Activated CD4-positive, alpha-beta T cell treated with anti-CD3 and anti-CD28 coated beads, Interleukin-2, amount 50 U/mL, for 4 hours (primary cell): ENCODE results near the gene TRABD2B.

Experiments
- DNase-seq, 2 experiments: peaks; one replicate each; pipeline ENCODE4 v3.0.0-alpha.2; 2020

Gene TRABD2B

DNA sequence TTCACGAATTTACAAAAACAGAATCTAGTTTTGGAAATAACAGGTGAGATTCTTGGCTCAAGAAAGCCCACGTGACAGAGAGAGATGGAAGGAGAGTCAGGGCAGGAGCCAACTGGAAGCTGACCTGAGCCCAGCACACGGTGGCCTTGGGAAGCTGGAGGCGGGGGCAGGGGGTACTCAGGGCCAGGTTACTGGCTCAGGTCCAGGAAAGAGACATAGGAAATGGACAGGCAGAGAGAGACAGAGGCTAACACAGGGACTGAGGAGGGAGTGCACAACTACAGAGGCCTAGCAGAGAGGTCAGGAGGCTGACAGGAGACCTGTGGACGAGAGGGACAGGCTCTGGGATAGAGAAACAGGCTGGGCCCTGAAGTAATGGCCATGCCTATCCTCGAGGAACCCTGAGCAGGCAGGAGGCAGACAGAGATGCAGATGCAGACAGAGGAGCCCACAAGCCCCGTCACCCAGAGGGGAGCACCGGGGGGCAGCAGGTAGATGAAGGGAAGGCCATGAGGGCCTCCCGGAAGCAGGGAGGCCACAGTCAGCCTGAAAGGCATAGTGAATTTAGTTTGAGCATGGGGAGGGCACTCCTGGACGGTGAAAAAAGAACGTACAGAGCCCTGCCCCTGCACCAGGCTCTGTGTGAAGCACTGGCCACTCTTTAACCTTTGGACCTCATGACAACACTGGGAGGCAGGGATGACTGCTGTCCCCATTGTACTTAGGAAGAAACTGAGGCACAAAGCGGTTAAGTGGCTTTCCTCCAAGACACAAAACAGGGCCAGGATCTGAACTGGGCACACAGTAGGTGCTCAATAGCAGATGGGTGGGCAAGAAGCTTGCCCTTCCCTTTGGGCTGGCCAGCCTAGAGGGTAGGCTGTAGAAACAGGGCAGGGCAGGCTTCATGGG lies 230.1 kb downstream of the TRABD2B start:
- DNase-seq, result no peak

DNA sequence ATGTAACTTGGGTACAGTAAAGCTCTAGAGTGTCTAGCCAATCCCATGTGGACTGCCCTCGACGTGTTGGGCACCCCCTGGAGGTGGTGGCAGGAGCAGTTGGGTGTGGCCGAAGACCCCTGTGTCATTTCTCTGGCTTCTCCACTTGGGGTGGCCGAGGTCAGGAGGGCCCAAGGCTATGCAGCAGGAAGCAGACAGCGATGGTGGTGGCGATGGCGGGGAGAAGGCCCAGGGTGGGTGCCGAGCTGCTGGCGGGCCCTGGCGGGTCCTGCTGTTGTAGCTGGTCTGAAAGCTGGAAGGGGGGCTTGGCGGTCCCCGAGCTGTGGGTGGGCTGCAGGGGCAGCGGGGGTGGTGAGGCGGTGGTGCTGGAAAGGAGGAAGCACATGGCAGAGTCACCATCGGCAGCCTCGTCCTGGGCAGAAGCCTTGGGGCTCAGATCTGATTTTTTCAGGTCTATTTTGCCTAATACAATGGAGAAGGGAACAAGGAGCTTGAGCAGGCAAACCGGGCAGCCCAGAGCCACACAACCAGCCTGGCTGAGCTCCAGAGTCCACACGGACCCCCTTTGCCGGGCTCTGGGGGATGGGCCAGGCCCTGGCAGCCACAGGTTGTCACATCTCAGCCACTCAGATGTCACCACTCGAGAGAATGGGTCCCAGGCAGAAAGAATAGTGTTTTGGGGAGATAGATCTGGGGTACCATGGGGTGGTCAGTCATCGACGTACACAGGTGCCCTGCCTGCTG lies 231.3 kb downstream of the TRABD2B start:
- DNase-seq, result no peak

DNA sequence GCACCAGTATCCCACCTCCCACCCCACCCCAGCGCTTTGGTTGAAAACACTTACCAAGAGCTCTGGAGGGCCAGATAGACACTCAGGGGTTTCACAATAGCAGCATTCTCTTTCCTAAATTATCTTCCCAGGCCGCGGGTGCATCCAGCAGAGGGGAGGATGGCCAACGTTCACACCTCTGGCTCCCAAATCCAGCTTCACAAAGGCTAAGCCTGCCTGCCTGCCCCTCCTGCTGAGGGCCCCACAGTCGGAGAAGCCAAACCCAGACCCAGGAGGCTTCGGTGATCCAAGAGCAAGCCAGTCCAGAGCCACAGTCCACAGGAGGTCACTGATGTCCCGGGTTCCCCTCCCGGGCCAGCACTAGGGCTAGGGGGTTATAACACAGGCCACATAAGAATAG lies 231.9 kb downstream of the TRABD2B start:
- no peak for DNase-seq

DNA sequence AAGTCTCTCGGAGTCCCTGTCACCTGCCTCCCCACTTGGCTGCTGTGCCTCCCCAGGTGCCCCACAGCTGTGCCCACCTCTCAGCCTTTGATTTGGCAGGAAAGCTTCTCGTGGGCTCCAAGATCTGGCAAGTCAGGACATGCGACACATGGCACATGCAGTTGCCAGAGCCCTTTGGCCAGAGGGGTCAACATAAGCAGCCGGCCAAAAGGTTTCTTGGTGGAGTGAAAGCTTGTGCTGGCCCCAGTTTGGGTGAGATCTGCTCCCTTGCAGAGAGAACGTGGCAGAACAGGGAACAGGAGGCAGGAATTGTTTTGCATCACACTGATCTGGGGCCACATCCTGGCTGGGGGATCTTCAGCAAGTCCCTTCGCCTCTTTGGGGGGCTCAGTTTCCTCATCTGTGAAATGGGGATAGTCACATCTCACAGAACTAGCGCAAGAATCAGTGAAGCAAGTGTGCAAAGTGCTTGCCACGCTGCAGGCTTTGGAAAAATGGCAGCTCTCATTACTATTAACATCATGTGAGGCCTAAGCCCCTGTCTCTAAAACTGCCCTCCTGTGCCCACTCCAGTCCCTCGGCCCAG lies 232.6 kb downstream of the TRABD2B start:
- no peak for DNase-seq

DNA sequence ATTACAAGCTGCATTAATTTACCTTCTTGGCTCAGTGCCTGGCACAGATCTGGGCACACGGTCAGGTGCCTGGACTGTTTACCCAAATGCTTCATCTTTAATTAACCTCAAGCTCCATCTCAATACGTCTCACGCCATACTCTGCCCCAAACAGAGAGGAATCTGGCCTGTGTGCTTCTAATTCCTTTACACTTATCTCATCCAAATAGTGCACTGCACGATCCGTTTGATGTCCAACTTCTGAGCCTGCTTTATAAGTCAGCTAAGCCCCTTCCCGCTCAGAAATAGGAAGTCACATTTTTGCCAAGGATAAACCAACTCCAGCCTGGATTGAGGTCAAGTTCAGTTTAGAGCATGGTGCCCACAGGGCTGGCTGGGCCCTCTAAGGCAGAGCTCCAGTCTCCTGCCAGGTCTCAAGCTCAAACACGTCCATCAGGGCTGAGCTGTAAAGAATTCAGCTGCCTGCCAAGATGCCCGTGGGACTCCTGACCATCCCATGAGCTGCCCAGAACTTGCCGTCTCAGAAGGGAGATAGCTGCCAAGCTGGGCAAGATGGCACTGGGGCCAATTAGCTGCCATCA lies 233.5 kb downstream of the TRABD2B start:
- DNase-seq, result no peak

DNA sequence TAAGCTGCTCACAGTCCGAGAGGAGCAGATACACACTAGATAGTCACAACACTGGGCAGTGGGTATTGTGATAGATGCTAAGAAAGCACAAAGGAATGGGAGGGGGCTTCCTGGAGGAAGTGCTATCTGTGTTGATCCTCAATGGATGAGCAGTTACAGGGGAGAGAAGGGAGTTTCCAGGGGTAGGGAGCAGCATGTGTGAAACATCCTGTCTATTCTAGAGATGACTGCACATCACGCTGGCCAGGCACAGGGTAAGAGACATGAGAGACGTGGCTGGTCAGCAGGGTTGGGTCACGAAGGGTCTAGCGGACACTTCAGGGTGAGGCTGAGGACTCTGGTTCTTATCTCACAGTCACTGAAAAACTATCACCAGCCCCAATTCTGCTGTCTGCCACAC lies 235.2 kb downstream of the TRABD2B start:
- no peak for DNase-seq

DNA sequence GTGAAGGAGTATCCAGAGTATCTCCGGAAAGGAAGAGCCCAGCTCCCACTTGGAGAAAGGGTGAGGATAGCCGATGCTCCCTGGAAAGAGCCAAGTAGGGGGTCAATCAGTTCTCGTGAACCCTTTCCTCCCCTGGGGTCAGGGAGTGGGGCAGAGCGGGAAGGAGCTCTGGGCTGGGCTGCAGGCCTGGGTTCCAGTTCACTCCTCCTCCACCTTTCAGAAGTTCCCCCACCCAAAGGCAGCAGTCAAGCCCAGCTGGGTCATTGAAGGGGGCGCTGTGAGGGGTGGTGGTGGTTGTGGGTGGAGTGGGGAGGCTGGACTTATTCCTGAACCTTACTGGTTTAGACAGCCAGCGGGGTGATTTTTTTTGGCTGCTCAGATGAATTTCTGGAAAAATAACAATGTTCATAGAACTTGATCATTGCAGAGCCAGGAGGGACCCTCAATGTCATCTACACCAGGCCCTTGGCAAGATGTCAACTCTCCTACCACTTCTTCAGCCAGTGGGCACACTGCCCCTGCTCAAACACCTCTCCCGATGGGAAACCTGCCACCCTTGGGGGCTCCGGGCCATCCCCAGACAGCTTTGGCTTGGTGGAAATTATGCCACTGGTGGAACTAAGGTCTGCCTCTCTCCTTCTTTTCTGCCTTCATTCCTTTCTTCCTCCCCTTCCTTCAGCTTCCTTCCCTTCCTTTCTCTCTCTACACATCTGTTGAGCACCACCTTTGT lies 235.8 kb downstream of the TRABD2B start:
- DNase-seq, result no peak

DNA sequence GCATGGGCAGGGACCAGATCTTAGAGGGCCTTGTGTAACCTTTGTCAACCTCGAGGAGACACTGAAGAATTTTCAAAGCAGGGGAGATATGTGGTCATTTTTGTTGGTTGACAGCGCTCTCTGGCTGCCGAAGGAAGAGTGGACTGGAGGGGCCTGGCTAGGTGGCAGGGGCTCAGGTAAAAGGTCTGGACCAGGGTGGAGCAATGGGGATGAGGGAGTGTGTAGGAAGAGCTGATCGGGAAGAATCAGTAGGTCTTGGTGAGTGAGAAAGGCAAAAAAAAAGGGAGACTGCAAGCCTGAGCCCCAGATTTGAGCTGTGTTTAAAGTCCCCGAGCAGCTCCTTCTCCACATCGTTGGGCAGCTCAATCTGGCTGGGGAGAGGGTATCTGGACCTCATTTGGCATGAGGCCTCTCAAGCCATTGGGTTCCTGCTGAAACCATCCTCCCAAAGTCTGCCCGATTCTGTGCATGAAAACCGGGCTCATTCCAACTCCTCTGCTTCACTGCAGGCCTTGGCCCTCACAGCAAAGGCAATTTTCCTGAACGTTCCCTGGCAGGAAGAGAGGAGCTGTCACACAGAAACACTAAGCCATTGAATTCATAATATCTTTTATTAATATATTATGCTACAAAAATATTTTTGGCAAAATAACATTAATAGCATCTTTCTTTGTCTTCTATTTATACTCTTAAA lies 237.1 kb downstream of the TRABD2B start:
- no peak for DNase-seq

DNA sequence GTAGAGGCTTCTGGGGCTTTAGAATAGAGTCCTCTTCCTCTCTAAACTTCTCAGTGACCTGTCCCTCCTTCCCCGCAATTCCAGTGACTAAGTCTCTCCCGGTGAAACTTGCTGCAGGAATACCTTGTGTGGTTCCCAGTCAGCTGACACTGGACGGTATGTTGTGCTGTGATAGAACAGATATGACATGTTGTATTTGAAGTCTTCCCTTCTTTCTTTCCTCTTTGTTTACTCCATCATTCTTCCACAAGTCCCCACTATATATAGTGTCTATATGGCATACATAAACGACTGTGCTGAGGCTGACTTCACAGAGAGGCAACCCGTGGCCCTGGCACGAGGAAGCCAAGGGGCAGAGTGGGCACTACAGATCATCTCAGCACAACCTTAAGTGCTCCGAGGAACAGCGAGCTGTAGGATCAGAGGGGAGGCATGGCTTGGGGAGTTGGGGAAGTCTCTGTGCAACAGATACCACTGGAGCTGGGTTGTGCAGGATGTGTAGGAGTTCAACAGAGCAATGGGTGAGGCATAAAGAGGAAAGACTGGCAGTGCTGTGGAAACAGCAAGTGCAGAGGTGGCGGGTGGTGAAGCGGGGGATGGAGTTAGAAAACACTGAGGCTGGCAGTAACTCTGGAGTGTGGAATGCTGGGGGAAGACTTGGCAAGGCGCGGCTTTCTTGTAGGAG lies 237.8 kb downstream of the TRABD2B start:
- no peak for DNase-seq

DNA sequence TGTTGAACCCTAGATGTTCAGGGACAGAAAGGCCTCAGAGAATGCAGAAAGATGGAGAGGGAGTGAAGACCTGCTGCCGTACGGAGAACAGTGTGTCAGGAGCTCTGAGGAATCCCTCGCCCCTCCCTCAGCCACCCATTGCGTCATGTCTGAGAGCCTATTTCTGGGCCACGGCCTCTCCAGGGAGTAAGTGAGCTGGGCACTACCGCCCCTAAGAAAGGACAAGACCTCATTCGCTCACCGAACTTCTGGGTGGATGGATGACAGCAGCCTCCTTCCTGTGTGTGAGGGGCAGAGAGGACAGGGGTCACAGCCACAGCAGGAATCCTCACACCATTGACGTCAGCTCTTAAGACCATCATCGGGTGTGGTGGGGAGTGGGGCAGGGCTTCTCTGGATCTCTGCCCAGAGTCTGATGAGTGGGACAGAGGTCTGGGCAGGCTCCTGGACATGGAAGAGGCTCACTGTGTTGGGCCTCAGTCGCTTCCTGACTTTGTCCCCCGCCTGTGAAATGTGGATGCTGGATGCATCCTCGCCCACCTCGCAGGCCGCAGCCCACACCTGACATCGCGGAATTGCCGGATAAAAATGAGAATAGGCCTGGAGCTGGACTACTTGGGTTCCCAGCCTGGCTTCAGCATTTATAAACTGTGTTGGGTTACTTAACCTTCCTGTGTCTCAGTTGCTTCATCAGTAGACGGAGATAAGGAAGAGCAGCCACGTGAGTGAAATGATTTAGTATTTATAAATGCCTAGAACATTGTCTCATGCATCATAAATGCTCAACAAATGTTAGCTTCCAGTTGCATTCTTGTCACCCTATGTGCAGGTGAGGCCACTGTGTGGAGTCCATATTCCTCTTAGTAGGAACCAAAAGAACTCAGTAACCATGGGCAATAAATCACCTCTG lies 238.6 kb downstream of the TRABD2B start:
- DNase-seq, result no peak

DNA sequence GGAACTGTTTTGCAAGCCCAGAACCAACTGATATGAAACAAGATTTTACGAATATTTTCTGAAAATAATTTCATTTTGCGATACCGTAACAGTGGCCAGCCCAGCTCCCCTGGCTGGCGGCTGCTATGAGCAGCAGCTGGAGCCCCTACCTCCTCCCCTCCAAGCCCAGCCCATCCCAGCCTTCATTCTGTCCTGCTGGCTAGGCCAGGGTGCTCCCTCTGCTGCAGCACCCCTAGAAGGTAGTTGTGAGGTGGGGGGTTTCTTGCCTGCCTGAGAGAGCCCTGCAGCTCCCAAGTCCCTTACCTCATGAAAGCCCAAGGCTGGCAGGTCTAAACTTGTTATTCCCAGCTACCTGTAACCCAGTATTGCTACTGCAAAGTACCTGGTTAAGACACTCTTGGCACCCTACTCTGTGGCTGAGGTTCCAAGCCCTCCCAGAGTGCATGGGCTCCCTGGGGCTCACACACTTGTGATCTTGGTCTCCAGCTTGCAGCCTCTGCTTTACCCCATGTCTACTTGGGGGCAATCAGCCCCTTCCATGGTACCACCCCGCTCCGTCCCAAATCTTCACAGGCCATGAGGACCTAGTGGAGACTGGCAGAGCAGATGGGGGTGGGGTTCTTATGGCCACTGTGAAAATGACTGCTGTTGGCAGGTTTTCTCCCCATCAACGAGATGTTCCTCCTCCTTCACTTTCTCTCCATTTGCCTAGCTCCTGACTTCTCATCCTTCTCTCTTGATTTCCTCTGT lies 239.8 kb downstream of the TRABD2B start:
- DNase-seq, result no peak

DNA sequence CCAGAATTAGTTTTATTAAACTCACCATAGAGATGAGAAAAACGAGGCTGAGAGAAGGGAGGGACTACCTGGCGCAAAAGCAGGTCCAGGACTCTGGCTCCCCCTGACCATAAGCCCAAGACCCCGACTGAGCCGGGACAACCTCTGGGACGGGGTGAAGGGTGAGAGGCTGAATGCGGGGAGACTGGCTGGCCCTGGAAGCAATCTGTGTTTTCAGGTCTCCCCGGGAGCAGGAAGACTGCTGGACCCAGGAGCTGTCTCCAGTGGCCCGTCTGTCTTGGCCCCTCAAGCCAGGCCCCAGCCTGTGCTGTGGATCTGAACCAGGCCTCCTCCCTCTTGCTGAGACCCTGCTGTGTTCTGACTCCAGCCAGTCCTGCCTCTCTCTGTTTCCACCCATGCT lies 240.8 kb downstream of the TRABD2B start:
- no peak for DNase-seq

DNA sequence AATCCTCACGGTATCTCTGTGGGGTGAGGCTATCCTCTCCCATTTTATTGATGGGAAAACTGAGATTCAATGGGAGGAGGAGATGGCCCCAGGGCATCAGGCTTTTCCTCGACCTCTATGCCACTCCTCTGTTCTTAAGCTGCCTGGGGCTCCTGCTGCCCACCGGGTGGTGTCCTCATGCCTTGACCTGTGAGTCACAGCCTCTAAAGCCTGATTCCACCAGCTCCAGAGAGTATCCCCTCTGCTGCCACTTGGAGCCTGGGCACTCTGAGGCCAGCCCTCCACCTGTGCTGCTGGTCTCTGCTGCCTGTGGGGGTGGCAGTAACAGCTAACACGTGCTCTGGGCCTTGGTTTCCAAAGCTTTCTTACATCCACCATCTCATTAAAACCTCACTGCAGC lies 241.2 kb downstream of the TRABD2B start:
- no peak for DNase-seq

DNA sequence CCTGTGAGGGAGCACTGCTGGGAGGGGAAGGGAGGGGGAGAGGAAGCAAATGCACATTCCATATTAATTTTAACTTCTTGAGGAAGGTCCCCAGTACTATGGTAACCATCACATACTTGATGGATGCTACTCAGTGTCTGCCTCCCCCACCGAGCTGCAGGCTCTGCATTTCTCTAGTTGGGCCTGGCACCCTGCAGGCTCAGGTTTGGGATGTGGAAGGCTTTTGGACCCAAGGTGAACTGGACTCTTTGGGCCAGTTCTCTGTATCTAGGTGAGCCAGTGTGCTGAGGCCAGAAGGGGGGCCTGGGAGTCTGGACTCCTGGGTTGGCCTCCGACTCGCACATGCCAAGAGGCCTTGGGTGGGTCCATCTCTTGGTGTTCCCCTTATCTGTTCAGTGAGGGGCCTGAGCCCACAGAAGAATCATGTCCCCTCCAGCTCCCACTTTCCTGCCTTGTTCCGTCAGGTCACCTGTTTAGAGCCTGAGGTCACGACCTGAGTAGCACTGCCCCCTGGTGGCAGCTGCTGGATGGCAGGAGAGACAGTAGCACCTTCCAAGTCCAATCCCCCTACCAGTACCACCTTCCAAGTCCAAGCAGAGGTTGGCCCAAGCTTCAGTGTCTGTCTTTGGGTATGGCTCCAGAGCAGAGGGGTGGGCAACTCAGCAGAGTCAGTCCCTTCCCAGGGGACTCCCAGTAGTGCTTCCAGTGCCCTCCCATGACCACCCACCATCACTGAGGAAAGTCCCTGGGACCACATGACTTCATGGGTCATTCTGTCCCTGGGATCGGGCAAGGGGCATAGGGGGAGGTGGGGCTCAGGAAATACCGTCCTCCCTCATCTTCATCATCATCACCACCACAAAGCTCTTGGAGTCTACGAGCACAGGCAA lies 241.8 kb downstream of the TRABD2B start:
- DNase-seq, result peak; percentile 24 to 27

DNA sequence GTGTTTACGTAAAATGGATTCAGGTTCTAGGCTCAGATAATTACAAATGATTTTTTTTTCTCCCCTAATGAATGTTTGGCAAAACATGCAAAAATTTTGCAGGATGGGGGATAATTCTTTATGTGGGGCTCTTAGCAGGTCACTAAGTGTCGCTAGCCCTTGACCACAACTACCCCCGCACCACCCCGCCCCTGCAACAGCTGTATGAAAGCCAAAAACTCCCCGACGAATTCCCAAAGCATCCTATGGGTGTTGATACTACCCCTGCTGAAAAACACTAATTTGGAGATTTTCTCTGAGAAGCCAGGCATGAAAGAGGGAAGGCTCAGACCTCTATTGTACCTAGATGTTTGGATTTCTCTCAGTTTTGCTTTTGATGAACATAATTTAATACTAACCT lies 243.0 kb downstream of the TRABD2B start:
- DNase-seq, result no peak

DNA sequence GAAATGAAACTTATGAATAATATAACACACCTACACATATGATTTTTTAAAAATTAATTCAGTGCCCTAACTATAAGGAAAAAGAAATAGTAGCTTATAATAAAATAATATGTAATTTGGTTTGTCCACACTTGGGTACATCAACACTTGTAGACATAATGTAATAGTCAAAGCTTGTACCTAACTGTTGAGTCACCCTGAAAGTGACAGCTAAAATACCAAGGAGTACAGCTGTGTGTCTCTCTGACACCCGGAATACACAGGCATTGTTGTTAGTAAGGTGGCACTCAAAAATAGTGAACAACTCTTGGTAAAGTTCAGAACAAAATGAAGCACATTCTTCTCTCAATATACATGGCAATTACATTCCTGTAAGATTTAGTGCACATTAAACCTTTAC lies 243.4 kb downstream of the TRABD2B start:
- DNase-seq, result no peak

DNA sequence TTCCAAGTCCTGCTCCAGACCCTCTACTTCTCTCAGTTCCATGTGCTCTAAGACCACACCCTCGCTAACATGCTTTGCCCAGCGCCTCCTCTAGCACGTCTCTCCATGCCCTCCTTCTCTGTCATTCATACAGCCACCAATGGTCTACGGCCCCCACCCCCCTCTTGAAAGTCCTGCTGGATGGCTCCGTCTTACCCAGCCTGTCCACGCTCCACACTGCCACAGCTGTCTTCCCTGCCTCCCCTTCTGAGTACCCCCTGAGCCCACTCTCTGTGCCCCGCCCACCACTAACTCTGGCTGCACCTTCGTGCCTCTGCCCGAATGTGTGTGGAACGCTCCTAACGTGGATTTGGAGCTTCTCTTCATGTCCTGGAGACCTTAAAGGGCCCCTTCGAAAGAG lies 244.6 kb downstream of the TRABD2B start:
- DNase-seq, result no peak

DNA sequence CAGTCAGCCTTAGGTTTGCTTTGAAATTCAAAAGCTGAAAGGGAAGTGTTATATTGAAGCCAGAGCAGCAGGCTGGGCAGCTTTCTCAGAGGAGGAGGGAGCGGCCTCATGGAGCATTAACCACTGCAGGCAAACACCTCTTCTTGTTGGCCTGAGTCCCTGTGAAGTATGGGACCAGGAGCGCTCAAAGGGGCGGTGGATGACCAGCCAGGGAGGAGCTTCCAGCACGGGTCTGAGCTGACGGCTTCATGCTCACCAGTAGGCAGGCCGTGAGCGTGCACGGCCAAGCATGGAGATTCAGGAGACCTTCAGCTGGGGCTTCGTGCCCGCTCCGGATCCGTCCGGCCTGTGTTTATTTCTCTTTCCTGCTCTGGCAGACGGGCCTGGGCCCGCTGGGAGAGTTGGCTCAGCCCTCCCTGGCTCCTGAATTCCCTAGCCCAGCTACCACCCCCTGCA lies 245.2 kb downstream of the TRABD2B start:
- no peak for DNase-seq
